Epithelial cell of alveolus of lung (primary cell): ENCODE measurements around the gene C6orf47. TPM values are rescaled to one million over a fixed set of nuclear protein-coding genes. Genes with fewer than 3 reads are reported as not detected.

Experiments
- total RNA-seq: library from RNA; depleted of rRNA; stranded (reverse); fragments of >200 nt; gene quantifications from 2 replicates; pipeline ENCODE4 v1.2.1, GENCODE V29; 2015

The C6orf47 gene
- 16.0 and 18.2 TPM in 2 replicates for total RNA-seq

GRCh38 chr6:31660381-31661261 lies at the start of gene C6orf47:
Gene C6orf47 (minus strand): TSS chr6:31660778. CDS start chr6:31659947, 831 bp downstream.

DNA sequence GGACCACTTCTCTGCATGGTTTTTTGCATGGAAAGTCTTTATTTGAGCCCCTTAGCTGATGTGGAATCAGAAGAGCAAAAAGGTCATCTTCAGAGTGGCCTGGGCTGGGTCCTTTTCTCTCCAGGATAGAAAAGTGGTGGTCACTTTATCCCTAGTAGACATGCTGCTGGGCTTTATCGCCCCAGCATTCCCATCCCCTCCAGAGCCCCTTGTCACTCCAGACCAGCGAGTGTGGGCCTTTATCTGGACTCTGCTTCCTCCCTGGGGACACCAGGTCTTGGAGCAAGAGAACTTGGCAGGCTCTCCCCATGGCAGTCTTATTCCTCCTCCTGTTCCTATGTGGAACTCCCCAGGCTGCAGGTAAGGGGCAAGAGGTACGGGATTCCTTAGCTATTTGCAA lies 46.0 kb upstream of the C6orf47 start, which contains the start of gene LY6G6F:
TSS of gene LY6G6F (plus strand) at position 268 of the 400 bp plus-strand sequence. CDS start at position 309, 41 bp downstream.

GRCh38 chr6:31702819-31703716 lies 42.5 kb upstream of the C6orf47 start, which contains the start of gene ABHD16A:
Gene ABHD16A (minus strand): TSS chr6:31703324. CDS start chr6:31703281, 43 bp downstream.

GRCh38 chr6:31680226-31681134 lies 19.9 kb upstream of the C6orf47 start, which contains the start of gene LY6G5C:
Gene LY6G5C (minus strand): TSS chr6:31681067. CDS start chr6:31680373, 694 bp downstream.

GRCh38 chr6:31669676-31670075 lies 9.1 kb upstream of the C6orf47 start, which contains the start of gene LY6G5B:
Gene LY6G5B (plus strand): TSS chr6:31669976. CDS start chr6:31670951, 975 bp downstream.

GRCh38 chr6:31665501-31666336 lies 5.1 kb upstream of the C6orf47 start, which contains the start of gene CSNK2B:
Gene CSNK2B (plus strand): TSS chr6:31666080. CDS start chr6:31666832, 752 bp downstream.

DNA sequence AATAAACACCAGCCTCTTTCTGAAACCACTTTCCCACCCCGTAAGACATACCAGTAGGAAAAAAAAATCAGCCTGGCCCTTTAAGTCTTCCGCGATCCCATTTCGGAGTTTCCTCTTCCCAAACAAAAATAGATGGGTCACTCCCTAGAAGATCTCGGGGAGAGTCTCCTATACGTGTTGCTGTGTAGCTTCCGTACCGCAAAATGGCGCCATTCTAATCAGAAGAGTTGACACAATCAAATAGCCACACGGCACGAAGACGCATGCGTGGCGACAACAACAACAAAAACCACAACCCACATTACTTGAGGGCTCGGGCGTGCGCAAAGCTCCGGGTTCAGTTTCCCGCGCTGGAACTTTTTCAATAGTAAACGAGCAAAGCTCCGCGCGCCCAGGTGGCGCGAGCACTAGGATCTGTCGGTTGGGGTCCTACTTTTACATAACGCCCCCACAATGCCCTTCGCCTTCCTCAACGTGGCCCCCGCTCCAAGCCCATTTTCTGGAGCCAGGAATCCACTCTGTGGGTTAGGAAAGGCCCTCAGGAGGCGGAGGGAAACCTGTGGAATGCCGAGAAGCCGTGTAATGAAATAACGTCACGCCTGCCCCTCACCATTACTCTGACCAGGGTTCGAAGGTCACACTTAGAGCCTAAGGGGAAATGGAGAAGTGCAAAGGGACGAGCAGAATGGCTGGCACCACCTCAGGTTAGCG lies 4.4 kb upstream of the C6orf47 start, which contains the start of gene GPANK1:
TSS of gene GPANK1 (minus strand) at position 208 of the 711 bp plus-strand sequence. CDS start 519 bp downstream, outside the sequence.

GRCh38 chr6:31655349-31656237 lies 5.0 kb downstream of the C6orf47 start, which contains the start of gene APOM:
Gene APOM (plus strand): TSS chr6:31655894. CDS start chr6:31655967, 73 bp downstream.

GRCh38 chr6:31620586-31621319 lies 39.8 kb downstream of the C6orf47 start, which contains the start of gene PRRC2A:
Gene PRRC2A (plus strand): TSS chr6:31620715. CDS start chr6:31622790, 2,075 bp downstream.

GRCh38 chr6:31614684-31615578 lies 45.6 kb downstream of the C6orf47 start, which contains the start of gene AIF1:
Gene AIF1 (plus strand): TSS chr6:31615234. CDS start chr6:31615330, 96 bp downstream.

Other genes starting within 250 kb of the C6orf47 start
- gene MICB, start 162.6 kb downstream of the C6orf47 start, total RNA-seq, result 1.8 and 23.1 TPM in 2 replicates
- not detected in 2 replicates for gene MCCD1, start 131.8 kb downstream of the C6orf47 start, total RNA-seq
- gene DDX39B, start 118.8 kb downstream of the C6orf47 start, total RNA-seq, result 517 and 600 TPM in 2 replicates
- gene ATP6V1G2, start 114.2 kb downstream of the C6orf47 start, total RNA-seq, result 4.1 and 5.9 TPM in 2 replicates
- 17.8 and 24.4 TPM in 2 replicates for gene NFKBIL1, start 113.2 kb downstream of the C6orf47 start, total RNA-seq
- not detected in 2 replicates for gene LTA, start 88.5 kb downstream of the C6orf47 start, total RNA-seq
- not detected in 2 replicates for gene TNF, start 85.2 kb downstream of the C6orf47 start, total RNA-seq
- 0.91 TPM in 1 of 2 replicates, not detected in the other for gene LTB, start 78.4 kb downstream of the C6orf47 start, total RNA-seq
- 0.08 TPM in 1 of 2 replicates, not detected in the other for gene LST1, start 74.5 kb downstream of the C6orf47 start, total RNA-seq
- gene NCR3, start 67.8 kb downstream of the C6orf47 start, total RNA-seq, result not detected in 2 replicates
- gene AIF1, start 45.5 kb downstream of the C6orf47 start, total RNA-seq, result not detected in 2 replicates
- gene PRRC2A, start 40.1 kb downstream of the C6orf47 start, total RNA-seq, result 80.5 and 92.3 TPM in 2 replicates
- 217 and 269 TPM in 2 replicates for gene BAG6, start 8.1 kb downstream of the C6orf47 start, total RNA-seq
- gene APOM, start 4.9 kb downstream of the C6orf47 start, total RNA-seq, result 1.8 and 3.0 TPM in 2 replicates
- 20.8 and 34.9 TPM in 2 replicates for gene GPANK1, start 4.2 kb upstream of the C6orf47 start, total RNA-seq
- 297 and 307 TPM in 2 replicates for gene CSNK2B, start 5.3 kb upstream of the C6orf47 start, total RNA-seq
- 0.91 and 2.1 TPM in 2 replicates for gene LY6G5B, start 9.2 kb upstream of the C6orf47 start, total RNA-seq
- 0.64 and 1.4 TPM in 2 replicates for gene LY6G5C, start 20.3 kb upstream of the C6orf47 start, total RNA-seq
- gene ABHD16A, start 42.5 kb upstream of the C6orf47 start, total RNA-seq, result 28.1 and 28.7 TPM in 2 replicates
- not detected in 2 replicates for gene LY6G6F, start 46.1 kb upstream of the C6orf47 start, total RNA-seq
- gene LY6G6D, start 54.6 kb upstream of the C6orf47 start, total RNA-seq, result not detected in 2 replicates
- gene LY6G6C, start 61.0 kb upstream of the C6orf47 start, total RNA-seq, result not detected in 2 replicates
- gene MPIG6B, start 62.6 kb upstream of the C6orf47 start, total RNA-seq, result not detected in 2 replicates
- gene DDAH2, start 68.5 kb upstream of the C6orf47 start, total RNA-seq, result 41.9 and 42.4 TPM in 2 replicates
- 281 and 648 TPM in 2 replicates for gene CLIC1, start 75.8 kb upstream of the C6orf47 start, total RNA-seq
- 5.0 and 10.5 TPM in 2 replicates for gene MSH5, start 79.2 kb upstream of the C6orf47 start, total RNA-seq
- not detected in 2 replicates for gene SAPCD1, start 101.9 kb upstream of the C6orf47 start, total RNA-seq
- 0.13 TPM in 1 of 2 replicates, not detected in the other for gene VWA7, start 116.5 kb upstream of the C6orf47 start, total RNA-seq
- gene VARS1, start 135.0 kb upstream of the C6orf47 start, total RNA-seq, result 44.4 and 93.2 TPM in 2 replicates
- gene LSM2, start 146.2 kb upstream of the C6orf47 start, total RNA-seq, result 75.9 and 82.9 TPM in 2 replicates
- gene HSPA1L, start 154.5 kb upstream of the C6orf47 start, total RNA-seq, result 0.48 and 0.78 TPM in 2 replicates
- gene HSPA1A, start 154.8 kb upstream of the C6orf47 start, total RNA-seq, result 54.6 and 130 TPM in 2 replicates
- gene HSPA1B, start 167.0 kb upstream of the C6orf47 start, total RNA-seq, result 56.9 and 72.9 TPM in 2 replicates
- 47.8 and 53.7 TPM in 2 replicates for gene NEU1, start 202.0 kb upstream of the C6orf47 start, total RNA-seq
- 1.0 TPM in 1 of 2 replicates, not detected in the other for gene SLC44A4, start 218.2 kb upstream of the C6orf47 start, total RNA-seq
- 43.0 and 43.1 TPM in 2 replicates for gene EHMT2, start 236.9 kb upstream of the C6orf47 start, total RNA-seq
- gene ZBTB12, start 241.3 kb upstream of the C6orf47 start, total RNA-seq, result 2.0 and 2.1 TPM in 2 replicates